Esophagus squamous epithelium (tissue), 5 donors: ENCODE results near the gene ANKRD6. TPM values are rescaled to one million over a fixed set of nuclear protein-coding genes. Genes with fewer than 3 reads are reported as not detected.
A peak's percentile ranks its signal among the peaks of the same experiment; 100 is the strongest.

Source experiments
- DNase-seq: peaks from one replicate; lab custom pipeline; 2025; lab: John Stamatoyannopoulos, UW
- H3K27ac ChIP-seq, 4 donors: fragments of 200-600 bp; sonication (generic); one replicate each; pipeline ENCODE4 v1.5.1; 2016 to 2019; ENCODE audit warnings: mild to moderate bottlenecking in 1 of 4
- H3K27me3 ChIP-seq, 4 donors: fragments of 200-600 bp; sonication (generic); 1 replicate in 3 of 4; 2 replicates in 1 of 4; pipeline versions ENCODE4 v1.5.1 to v1.6.0; 2017 to 2021; ENCODE audit warnings: antibody characterized with exemption in 1 of 4
- H3K36me3 ChIP-seq, 3 donors: fragments of 200-600 bp; sonication (generic); one replicate each; pipeline ENCODE4 v1.5.1; 2016 to 2019
- H3K4me1 ChIP-seq, 3 donors: fragments of 200-600 bp; sonication (generic); one replicate each; pipeline ENCODE4 v1.5.1; 2017 to 2019
- H3K4me3 ChIP-seq, 4 donors: fragments of 200-600 bp; sonication (generic); 1 replicate in 3 of 4; 2 replicates in 1 of 4; pipeline ENCODE4 v1.5.1; 2016 to 2019; ENCODE audit warnings: mild to moderate bottlenecking in 2 of 4, moderate library complexity in 1 of 4
- H3K9me3 ChIP-seq, 3 donors: fragments of 200-600 bp; sonication (generic); one replicate each; pipeline ENCODE4 v1.5.1; 2016 to 2019
- CTCF ChIP-seq, 6 experiments: fragments of 450-650 bp in 4 of 6; fragments of 200-600 bp in 2 of 6; sonication (generic) in 2 of 6; IDR thresholded peaks; one replicate each; pipeline ENCODE4 v1.5.1; 2016 to 2019; ENCODE audit warnings: antibody characterized with exemption in 6 of 6, mild to moderate bottlenecking in 4 of 6, moderate library complexity in 4 of 6
- POLR2A ChIP-seq, 4 donors: fragments of 450-650 bp; IDR thresholded peaks; one replicate each; pipeline ENCODE4 v1.6.1; 2017; ENCODE audit warnings: antibody characterized with exemption in 4 of 4, mild to moderate bottlenecking in 4 of 4, moderate library complexity in 3 of 4
- WGBS, 2 donors: methylation state at CpG; one replicate each; pipeline ENCODE4 v1.1.5; 2018; 5-methylcytosine and 5-hydroxymethylcytosine counted together
- intact Hi-C: fragments of 100-400 bp; cut with DNase I; formaldehyde crosslinking; loops from one replicate; pipeline ENCODE4 v1.15.0; 2022
- total RNA-seq, 4 donors: library from RNA; depleted of rRNA; stranded (reverse); fragments of >200 nt; gene quantifications; one replicate each; pipeline ENCODE4 v1.1.0, GENCODE V29; 2016
- donor health status: DM: yes; HTN: yes; CAD: no.

The ANKRD6 gene
- total RNA-seq, 4 donors from 2014 or later, result 5.8 to 12.0 (median 7.3) TPM

GRCh38 chr6:89562093-89562973 is 129.4 kb downstream of the ANKRD6 start:
- Histone ChIP-seq H3K4me3 (peak overlapping the region in 2 of 4 donors; percentile 9 to 39), H3K27ac (peak overlapping the region in 1 of 4 donors; percentile 5)
- no peak for DNase-seq

GRCh38 chr6:89563866-89564265 is 130.9 kb downstream of the ANKRD6 start:
- intact Hi-C loops, result no loop called here

More at GRCh38 chr6:89562093-89562973, 129.4 kb downstream of the ANKRD6 start:
- TF ChIP-seq CTCF (IDR thresholded peaks at IDR 0.05) (no peak), POLR2A (IDR thresholded peaks at IDR 0.05) (no peak)
- intact Hi-C loops, result no loop called here
- H3K4me1 ChIP-seq, result peaks cover 0 to 24% (median 15%) of the 10 kb centered on the region in 3 donors
- H3K9me3 ChIP-seq, result peaks cover 0 to 3% (median 0%) of the 10 kb centered on the region in 3 donors
- peaks cover 0 to 42% (median 0%) of the 10 kb centered on the region in 4 donors for H3K27me3 ChIP-seq
- 61 to 77% methylated on average over 16 to 20 of the region's 21 CpGs for WGBS, 2 donors
- H3K36me3 ChIP-seq, result peaks cover 0 to 5% (median 0%) of the 10 kb centered on the region in 3 donors

GRCh38 chr6:89564752-89565427 is 131.9 kb downstream of the ANKRD6 start:
- Histone ChIP-seq H3K36me3 (peaks cover 0 to 14% (median 0%) of the 10 kb centered on the region in 3 donors), H3K4me1 (peaks cover 0 to 24% (median 15%) of the 10 kb centered on the region in 3 donors), H3K9me3 (no peaks in the 10 kb centered on the region), H3K27me3 (peaks cover 0 to 42% (median 0%) of the 10 kb centered on the region in 4 donors), H3K27ac (peak overlapping the region in 1 of 4 donors; percentile 27), H3K4me3 (no peak overlapping the region)
- intact Hi-C loops, result no loop called here
- no peak for DNase-seq
- 32 to 44% methylated on average over 8 of the region's 8 CpGs for WGBS, 2 donors
- TF ChIP-seq POLR2A (IDR thresholded peaks at IDR 0.05) (no peak), CTCF (IDR thresholded peaks at IDR 0.05) (no peak)

More at GRCh38 chr6:89563866-89564265, 130.9 kb downstream of the ANKRD6 start:
- H3K27ac ChIP-seq, result no peak overlapping the region
- TF ChIP-seq CTCF (IDR thresholded peaks at IDR 0.05) (no peak), POLR2A (IDR thresholded peaks at IDR 0.05) (no peak)
- peaks cover 0 to 11% (median 0%) of the 10 kb centered on the region in 3 donors for H3K36me3 ChIP-seq
- peaks cover 0 to 24% (median 15%) of the 10 kb centered on the region in 3 donors for H3K4me1 ChIP-seq
- no peak overlapping the region for H3K4me3 ChIP-seq
- peaks cover 0 to 42% (median 0%) of the 10 kb centered on the region in 4 donors for H3K27me3 ChIP-seq
- DNase-seq, result no peak
- 75 to 87% methylated on average over 1 of the region's 1 CpG for WGBS, 2 donors
- H3K9me3 ChIP-seq, result no peaks in the 10 kb centered on the region

DNA sequence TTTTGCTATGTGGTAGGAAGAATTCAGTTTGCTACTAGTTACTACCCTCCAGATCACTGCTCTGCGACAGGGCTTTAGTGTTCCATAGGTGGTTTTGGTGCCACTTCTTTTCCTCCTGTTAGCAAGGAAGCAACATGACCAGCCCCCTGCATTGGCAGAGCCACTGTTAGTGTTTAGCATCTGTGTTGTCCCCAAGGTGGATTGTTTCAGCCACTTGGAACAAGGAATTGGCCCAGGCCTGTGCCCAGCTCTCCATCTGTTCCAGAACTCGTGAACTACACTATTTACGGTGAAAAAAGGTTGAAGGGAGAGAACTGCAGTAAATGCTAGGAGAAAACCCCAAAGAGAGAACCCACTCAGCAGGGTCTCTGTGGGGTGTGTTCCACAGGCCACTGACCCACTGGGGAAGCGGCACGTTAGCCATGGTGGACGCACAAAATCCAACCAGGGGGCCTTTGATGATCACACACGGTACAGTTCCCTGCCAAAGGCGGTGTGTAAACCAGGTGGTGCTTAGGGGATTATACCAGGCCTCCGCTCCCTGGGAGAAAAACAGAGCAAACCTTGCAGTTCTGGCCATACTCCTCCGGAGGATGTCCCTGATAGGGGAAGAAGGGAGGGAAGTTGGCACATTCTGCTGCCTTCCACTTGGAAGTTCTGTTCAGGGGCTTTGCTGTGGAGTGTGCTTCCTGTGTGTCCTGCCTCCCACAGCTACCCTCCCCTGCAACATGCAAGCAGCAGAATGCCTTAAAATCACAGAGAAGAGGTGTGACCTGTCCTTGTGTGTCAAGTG is 133.3 kb downstream of the ANKRD6 start:
- TF ChIP-seq POLR2A (IDR thresholded peaks at IDR 0.05), result no peak
- TF ChIP-seq CTCF (IDR thresholded peaks at IDR 0.05), result no peak
- WGBS, 2 donors, result 95% methylated on average over 6 to 9 of the region's 10 CpGs
- H3K9me3 ChIP-seq, result no peaks in the 10 kb centered on the region
- DNase-seq, result no peak
- H3K4me3 ChIP-seq, result no peak overlapping the region
- intact Hi-C loops, result no loop called here
- peaks cover 0 to 24% (median 15%) of the 10 kb centered on the region in 3 donors for H3K4me1 ChIP-seq
- H3K27ac ChIP-seq, result no peak overlapping the region
- H3K27me3 ChIP-seq, result peaks cover 0 to 40% (median 0%) of the 10 kb centered on the region in 4 donors
- peaks cover 0 to 14% (median 0%) of the 10 kb centered on the region in 3 donors for H3K36me3 ChIP-seq
